ES-I3 (cell line): ENCODE data around the gene DDX28.

Experiments used
- H3K36me3 ChIP-seq: 2 replicates; pipeline ENCODE4 v1.6.1; 2013; ENCODE audit warnings: mild to moderate bottlenecking, low read length, control low read depth, moderate library complexity; ENCODE audit not compliant: insufficient read depth
- H3K4me1 ChIP-seq: 2 replicates; pipeline ENCODE4 v1.6.1; 2013; ENCODE audit warnings: mild to moderate bottlenecking, control low read depth, low read length; ENCODE audit not compliant: insufficient read depth
- H3K9ac ChIP-seq: 2 replicates; pipeline ENCODE4 v1.6.1; 2013; ENCODE audit warnings: low read depth, mild to moderate bottlenecking, low read length, moderate library complexity
- H3K9me3 ChIP-seq: 2 replicates; pipeline ENCODE4 v1.6.1; 2013; ENCODE audit warnings: mild to moderate bottlenecking, low read length, moderate library complexity; ENCODE audit not compliant: control insufficient read depth, insufficient read depth

Gene DDX28

GRCh38 chr16:68022728-68023537 lies at the start of gene DDX28, which contains the start of gene DUS2:
Gene DDX28 (minus strand): TSS chr16:68023232. CDS start chr16:68023202, 30 bp downstream.
Gene DUS2 (plus strand): TSS chr16:68023284. CDS start chr16:68038024, 14,740 bp downstream.
- Histone ChIP-seq H3K4me1 (peaks cover 7% of the 10 kb centered on the region), H3K9me3 (no peaks in the 10 kb centered on the region), H3K36me3 (no peaks in the 10 kb centered on the region; the same call in 1 of the 2 replicates), H3K9ac (peak within 1 kb of the TSS; percentile 99)

GRCh38 chr16:68072038-68072695 lies 49.1 kb upstream of the DDX28 start:
- Histone ChIP-seq H3K9me3 (no peaks in the 10 kb centered on the region), H3K9ac (no peak overlapping the region), H3K36me3 (peaks cover 26% of the 10 kb centered on the region), H3K4me1 (no peaks in the 10 kb centered on the region)

GRCh38 chr16:68071518-68071901 lies 48.5 kb upstream of the DDX28 start:
- Histone ChIP-seq H3K9ac (no peak overlapping the region), H3K36me3 (peaks cover 26% of the 10 kb centered on the region), H3K9me3 (no peaks in the 10 kb centered on the region), H3K4me1 (no peaks in the 10 kb centered on the region)

- peaks cover 22% of the 10 kb centered on the region for H3K36me3 ChIP-seq
- H3K9me3 ChIP-seq, result no peaks in the 10 kb centered on the region
- H3K9ac ChIP-seq, result no peak overlapping the region
- H3K4me1 ChIP-seq, result no peaks in the 10 kb centered on the region
Observed at GRCh38 chr16:68070806-68071517, 47.9 kb upstream of the DDX28 start.

GRCh38 chr16:68070249-68070730 lies 47.3 kb upstream of the DDX28 start:
- Histone ChIP-seq H3K36me3 (peaks cover 16% of the 10 kb centered on the region), H3K9me3 (no peaks in the 10 kb centered on the region), H3K9ac (no peak overlapping the region), H3K4me1 (no peaks in the 10 kb centered on the region)

- no peaks in the 10 kb centered on the region for H3K9me3 ChIP-seq
- H3K9ac ChIP-seq, result no peak overlapping the region
- H3K4me1 ChIP-seq, result no peaks in the 10 kb centered on the region
- peaks cover 12% of the 10 kb centered on the region for H3K36me3 ChIP-seq
Observed at GRCh38 chr16:68069511-68070248, 46.6 kb upstream of the DDX28 start.

GRCh38 chr16:68068926-68069325 lies 45.9 kb upstream of the DDX28 start:
- Histone ChIP-seq H3K36me3 (peaks cover 12% of the 10 kb centered on the region), H3K9me3 (no peaks in the 10 kb centered on the region), H3K9ac (no peak overlapping the region), H3K4me1 (no peaks in the 10 kb centered on the region)

GRCh38 chr16:68066763-68067162 lies 43.7 kb upstream of the DDX28 start:
- no peaks in the 10 kb centered on the region for H3K9me3 ChIP-seq
- no peak overlapping the region for H3K9ac ChIP-seq
- peaks cover 12% of the 10 kb centered on the region for H3K36me3 ChIP-seq
- no peaks in the 10 kb centered on the region for H3K4me1 ChIP-seq

- Histone ChIP-seq H3K9me3 (no peaks in the 10 kb centered on the region), H3K4me1 (no peaks in the 10 kb centered on the region), H3K36me3 (peaks cover 7% of the 10 kb centered on the region; the same call in 1 of the 2 replicates), H3K9ac (no peak overlapping the region)
Observed at GRCh38 chr16:68065716-68066305, 42.8 kb upstream of the DDX28 start.

GRCh38 chr16:68064791-68065365 lies 41.8 kb upstream of the DDX28 start:
- H3K36me3 ChIP-seq, result peaks cover 4% of the 10 kb centered on the region; the same call in 1 of the 2 replicates
- no peak overlapping the region for H3K9ac ChIP-seq
- H3K4me1 ChIP-seq, result no peaks in the 10 kb centered on the region
- H3K9me3 ChIP-seq, result no peaks in the 10 kb centered on the region

- H3K4me1 ChIP-seq, result no peaks in the 10 kb centered on the region
- peaks cover 2% of the 10 kb centered on the region; the same call in 1 of the 2 replicates for H3K36me3 ChIP-seq
- no peak overlapping the region for H3K9ac ChIP-seq
- H3K9me3 ChIP-seq, result no peaks in the 10 kb centered on the region
Observed at GRCh38 chr16:68062910-68063393, 39.9 kb upstream of the DDX28 start.

GRCh38 chr16:68061396-68061795 lies 38.4 kb upstream of the DDX28 start:
- Histone ChIP-seq H3K4me1 (no peaks in the 10 kb centered on the region), H3K9me3 (no peaks in the 10 kb centered on the region), H3K9ac (no peak overlapping the region), H3K36me3 (no peaks in the 10 kb centered on the region)

GRCh38 chr16:68059804-68060203 lies 36.8 kb upstream of the DDX28 start:
- Histone ChIP-seq H3K4me1 (no peaks in the 10 kb centered on the region), H3K36me3 (0 out of 2 replicates have a peak, but pooled peaks cover 2% of the 10 kb centered on the region), H3K9ac (no peak overlapping the region), H3K9me3 (no peaks in the 10 kb centered on the region)
